GM21367 (cell line): ENCODE data around the gene SLC9A7.
A peak's percentile ranks its signal among the peaks of the same experiment; 100 is the strongest.

ENCODE experiments used
- ATAC-seq: cut with Tn5 transposase; IDR thresholded peaks from one replicate; pipeline ENCODE4 v1.9.1; 2021; ENCODE audit not compliant: unreplicated experiment

Gene SLC9A7

GRCh38 chrX:46575586-46575985, 183.3 kb downstream of the SLC9A7 start:
- no peak for ATAC-seq

- no peak for ATAC-seq
Observed at GRCh38 chrX:46574774-46575381, 184.0 kb downstream of the SLC9A7 start.

GRCh38 chrX:46573892-46574773, 184.8 kb downstream of the SLC9A7 start:
- peak; percentile 25 for ATAC-seq

- peak; percentile 34 for ATAC-seq
Observed at GRCh38 chrX:46573331-46573891, 185.5 kb downstream of the SLC9A7 start, which contains the start of gene CHST7. TSS of gene CHST7 (plus strand) at chrX:46573765. CDS start at chrX:46573932, 167 bp downstream.

GRCh38 chrX:46572340-46572936, 186.5 kb downstream of the SLC9A7 start:
- peak; percentile 24 for ATAC-seq

GRCh38 chrX:46571423-46572339, 187.2 kb downstream of the SLC9A7 start:
- ATAC-seq = no peak

GRCh38 chrX:46569621-46570020, 189.3 kb downstream of the SLC9A7 start:
- no peak for ATAC-seq

- no peak for ATAC-seq
Observed at GRCh38 chrX:46567388-46567787, 191.5 kb downstream of the SLC9A7 start.

GRCh38 chrX:46561824-46562657, 196.9 kb downstream of the SLC9A7 start:
- peak; percentile 95 for ATAC-seq

GRCh38 chrX:46559062-46559461, 199.9 kb downstream of the SLC9A7 start:
- no peak for ATAC-seq

- no peak for ATAC-seq
Observed at GRCh38 chrX:46554942-46555341, 204.0 kb downstream of the SLC9A7 start.

- ATAC-seq = no peak
Observed at GRCh38 chrX:46553935-46554334, 205.0 kb downstream of the SLC9A7 start.

- ATAC-seq = no peak
Observed at GRCh38 chrX:46551494-46552128, 207.3 kb downstream of the SLC9A7 start.

- ATAC-seq = no peak
Observed at GRCh38 chrX:46549914-46550313, 209.0 kb downstream of the SLC9A7 start.
